Colon (tissue), 2 donors: Measurements from ENCODE around the gene NIPBL.
"Not testable (repeated sequence)": the region's sequence is repeated elsewhere in the genome, so short reads cannot be mapped to it uniquely, and the experiment has no call there.

ENCODE experiments used
- FAIRE-seq: peaks from 2 replicates; lab custom pipeline; 2012; peaks lifted over from hg19 to GRCh38; lab: Jason Lieb, UNC
- donor health status: control.
- donor health status: control.

The NIPBL gene

GRCh38 chr5:36908544-36909260, 32.1 kb downstream of the NIPBL start:
- FAIRE-seq = no peak

- FAIRE-seq = no peak
Measured at GRCh38 chr5:36915653-36916052, 39.1 kb downstream of the NIPBL start.

GRCh38 chr5:36916614-36917013, 40.0 kb downstream of the NIPBL start:
- FAIRE-seq = not testable (repeated sequence)

- FAIRE-seq = not testable (repeated sequence)
Measured at GRCh38 chr5:36917358-36917757, 40.8 kb downstream of the NIPBL start.

GRCh38 chr5:36919238-36919637, 42.7 kb downstream of the NIPBL start:
- FAIRE-seq = no peak

GRCh38 chr5:36919650-36920049, 43.1 kb downstream of the NIPBL start:
- FAIRE-seq = no peak

- FAIRE-seq = no peak
Measured at GRCh38 chr5:36928947-36929346, 52.4 kb downstream of the NIPBL start.

GRCh38 chr5:36929438-36929837, 52.9 kb downstream of the NIPBL start:
- peak; percentile 51 for FAIRE-seq

- no peak for FAIRE-seq
Measured at GRCh38 chr5:36932056-36932455, 55.5 kb downstream of the NIPBL start.

- FAIRE-seq = no peak
Measured at GRCh38 chr5:36932699-36933098, 56.1 kb downstream of the NIPBL start.

- FAIRE-seq = no peak
Measured at GRCh38 chr5:36934740-36935356, 58.3 kb downstream of the NIPBL start.

- FAIRE-seq = no peak
Measured at GRCh38 chr5:36935805-36936204, 59.2 kb downstream of the NIPBL start.

- FAIRE-seq = no peak
Measured at GRCh38 chr5:36936309-36936708, 59.7 kb downstream of the NIPBL start.

- FAIRE-seq = no peak
Measured at GRCh38 chr5:36938129-36938528, 61.6 kb downstream of the NIPBL start.

GRCh38 chr5:36939969-36940858, 63.6 kb downstream of the NIPBL start:
- FAIRE-seq = no peak

GRCh38 chr5:36943584-36943983, 67.0 kb downstream of the NIPBL start:
- FAIRE-seq = no peak

GRCh38 chr5:36944024-36944423, 67.5 kb downstream of the NIPBL start:
- FAIRE-seq = no peak

GRCh38 chr5:36944607-36945225, 68.1 kb downstream of the NIPBL start:
- FAIRE-seq = peak; percentile 87

GRCh38 chr5:36945687-36946086, 69.1 kb downstream of the NIPBL start:
- FAIRE-seq = no peak

GRCh38 chr5:36946101-36946500, 69.5 kb downstream of the NIPBL start:
- FAIRE-seq = no peak

GRCh38 chr5:36948041-36948440, 71.5 kb downstream of the NIPBL start:
- FAIRE-seq = no peak

- FAIRE-seq = no peak
Measured at GRCh38 chr5:36948650-36949049, 72.1 kb downstream of the NIPBL start.
